Hematopoietic multipotent progenitor cell treated with erythropoietin and hydrocortisone succinate and interleukin-3 and kit ligand, for 17 days (in vitro differentiated cells): Measurements from ENCODE around the gene PRDM16.

Source experiments
- DNase-seq: peaks from one replicate; pipeline ENCODE4 v3.0.0-alpha.2; 2015; ENCODE audit warnings: low spot score

The PRDM16 gene

GRCh38 chr1:3208819-3209200 lies 139.8 kb downstream of the PRDM16 start:
- no peak for DNase-seq

- no peak for DNase-seq
Measured at GRCh38 chr1:3209201-3209600, 140.2 kb downstream of the PRDM16 start.

- DNase-seq: no peak
Measured at GRCh38 chr1:3211582-3212375, 142.8 kb downstream of the PRDM16 start.

- DNase-seq: no peak
Measured at GRCh38 chr1:3212453-3213355, 143.7 kb downstream of the PRDM16 start.

- no peak for DNase-seq
Measured at GRCh38 chr1:3213730-3214129, 144.7 kb downstream of the PRDM16 start.

- no peak for DNase-seq
Measured at GRCh38 chr1:3215198-3216014, 146.4 kb downstream of the PRDM16 start.

- DNase-seq: no peak
Measured at GRCh38 chr1:3216015-3216391, 147.0 kb downstream of the PRDM16 start.

GRCh38 chr1:3217181-3217641 lies 148.2 kb downstream of the PRDM16 start:
- DNase-seq: no peak

- no peak for DNase-seq
Measured at GRCh38 chr1:3217979-3218679, 149.1 kb downstream of the PRDM16 start.

- no peak for DNase-seq
Measured at GRCh38 chr1:3219005-3219790, 150.2 kb downstream of the PRDM16 start.

- DNase-seq: no peak
Measured at GRCh38 chr1:3219791-3220467, 150.9 kb downstream of the PRDM16 start.

GRCh38 chr1:3221112-3222041 lies 152.4 kb downstream of the PRDM16 start:
- no peak for DNase-seq

GRCh38 chr1:3222042-3222692 lies 153.2 kb downstream of the PRDM16 start:
- no peak for DNase-seq

GRCh38 chr1:3225661-3226060 lies 156.7 kb downstream of the PRDM16 start:
- DNase-seq: no peak

- no peak for DNase-seq
Measured at GRCh38 chr1:3226191-3226590, 157.2 kb downstream of the PRDM16 start.

GRCh38 chr1:3226701-3227350 lies 157.8 kb downstream of the PRDM16 start:
- no peak for DNase-seq

- DNase-seq: no peak
Measured at GRCh38 chr1:3227351-3227704, 158.3 kb downstream of the PRDM16 start.

- no peak for DNase-seq
Measured at GRCh38 chr1:3227893-3228292, 158.9 kb downstream of the PRDM16 start.
